Mammary epithelial cell (primary cell): Measurements from ENCODE around the gene LDHAL6B.

Experiments
- EZH2 ChIP-seq: IDR thresholded peaks from 2 replicates; pipeline ENCODE4 v1.6.1; 2012; ENCODE audit warnings: low read length, inconsistent platforms, borderline replicate concordance
- TF ChIP-seq, protein P1 (sequence below), 2 donors: IDR thresholded peaks in 1 of 2; conservative IDR thresholded peaks in 1 of 2; 2 replicates each; pipeline ENCODE4 v1.5.1; 2011 to 2012; ENCODE audit warnings: inconsistent platforms in 2 of 2, low read length in 2 of 2, mild to moderate bottlenecking in 2 of 2, control low read depth in 1 of 2, low read depth in 1 of 2; ENCODE audit not compliant: insufficient read depth in 1 of 2; ENCODE audit errors: extremely low read depth in 1 of 2

DNA sequence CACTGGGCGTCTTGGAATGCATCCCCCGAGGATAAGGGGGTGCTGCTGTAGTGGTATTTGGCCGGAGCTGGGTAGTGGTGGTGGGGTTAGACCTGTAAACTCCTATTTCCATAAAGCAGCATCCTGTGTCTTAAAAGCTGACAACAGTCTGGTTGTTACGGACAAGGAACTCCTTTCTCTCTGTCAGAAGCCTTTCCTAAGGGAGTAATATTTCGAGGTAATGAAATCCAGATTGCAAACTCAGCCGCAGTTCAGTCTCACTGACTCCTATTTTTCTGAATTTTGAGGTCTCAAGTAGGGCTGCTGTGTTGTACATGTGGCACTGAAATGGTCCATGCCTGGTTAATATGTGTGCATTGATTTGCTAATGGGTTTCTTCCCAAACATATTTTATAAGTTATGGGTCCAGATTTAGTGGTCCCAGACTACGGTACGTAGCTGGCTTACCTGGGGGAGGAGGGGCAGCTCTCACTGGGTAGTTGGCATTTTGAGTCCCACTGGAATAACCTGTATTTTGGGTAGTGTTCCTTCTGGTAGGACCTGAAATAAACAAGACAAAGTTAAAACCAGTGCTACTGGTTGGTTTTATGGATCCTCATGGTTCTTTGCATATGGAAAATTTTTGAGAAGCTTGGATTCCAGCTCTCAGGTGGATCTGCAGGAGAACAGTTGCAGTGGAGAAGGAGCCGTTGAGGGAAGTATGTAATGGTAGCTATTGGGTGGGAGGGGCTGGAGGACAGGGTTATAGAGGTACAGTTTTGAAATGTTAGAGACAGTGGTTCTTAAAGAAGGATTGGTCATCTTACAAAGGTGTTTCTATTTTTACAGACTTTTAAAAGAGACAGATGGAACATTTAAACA is 48.6 kb upstream of the LDHAL6B start:
- TF ChIP-seq, protein P1, sequence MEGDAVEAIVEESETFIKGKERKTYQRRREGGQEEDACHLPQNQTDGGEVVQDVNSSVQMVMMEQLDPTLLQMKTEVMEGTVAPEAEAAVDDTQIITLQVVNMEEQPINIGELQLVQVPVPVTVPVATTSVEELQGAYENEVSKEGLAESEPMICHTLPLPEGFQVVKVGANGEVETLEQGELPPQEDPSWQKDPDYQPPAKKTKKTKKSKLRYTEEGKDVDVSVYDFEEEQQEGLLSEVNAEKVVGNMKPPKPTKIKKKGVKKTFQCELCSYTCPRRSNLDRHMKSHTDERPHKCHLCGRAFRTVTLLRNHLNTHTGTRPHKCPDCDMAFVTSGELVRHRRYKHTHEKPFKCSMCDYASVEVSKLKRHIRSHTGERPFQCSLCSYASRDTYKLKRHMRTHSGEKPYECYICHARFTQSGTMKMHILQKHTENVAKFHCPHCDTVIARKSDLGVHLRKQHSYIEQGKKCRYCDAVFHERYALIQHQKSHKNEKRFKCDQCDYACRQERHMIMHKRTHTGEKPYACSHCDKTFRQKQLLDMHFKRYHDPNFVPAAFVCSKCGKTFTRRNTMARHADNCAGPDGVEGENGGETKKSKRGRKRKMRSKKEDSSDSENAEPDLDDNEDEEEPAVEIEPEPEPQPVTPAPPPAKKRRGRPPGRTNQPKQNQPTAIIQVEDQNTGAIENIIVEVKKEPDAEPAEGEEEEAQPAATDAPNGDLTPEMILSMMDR (conservative IDR thresholded peaks at IDR 0.05 in 1 of 2, IDR thresholded peaks at IDR 0.05 in 1 of 2; ENCODE audit: extremely low read depth in 1 of 2, insufficient read depth in 1 of 2, low read depth in 1 of 2, low read length in 2 of 2) = no peak
- TF ChIP-seq EZH2 = no peak
